ENCODE results near the gene KLHL14. TPM values are rescaled to one million over a fixed set of nuclear protein-coding genes. Genes with fewer than 3 reads are reported as not detected.

Gene KLHL14
- total and polyA plus RNA-seq, 11 donors = 0.07 to 0.34 (median 0.12) TPM; not detected in 4

DNA sequence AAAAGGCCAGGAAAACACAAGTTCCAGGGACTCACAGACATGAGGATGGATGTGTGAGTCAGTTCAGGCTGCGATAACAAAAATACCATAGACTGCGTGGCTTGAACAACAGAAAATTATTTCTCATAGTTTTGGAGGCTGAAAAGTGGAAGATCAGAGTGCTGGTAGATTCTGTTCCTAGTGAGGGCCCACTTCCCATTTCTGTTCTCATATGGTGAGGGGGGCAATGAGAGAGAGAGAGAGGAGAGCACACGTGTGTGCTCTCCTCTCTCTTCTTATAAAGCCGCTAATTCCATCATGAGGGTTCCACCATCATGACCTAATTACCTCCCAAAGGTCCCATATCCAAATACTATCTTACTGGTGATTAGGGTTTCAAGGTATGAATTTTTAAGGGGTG, 23.0 kb downstream of the KLHL14 start:
- no peaks in the 10 kb centered on the region for H3K9me3 ChIP-seq
- DNase-seq (no peak), ATAC-seq (no peak)
- peaks cover 0 to 9% (median 0%) of the 10 kb centered on the region in 9 donors for H3K27me3 ChIP-seq
- H3K4me3 ChIP-seq = no peak overlapping the region
- H3K36me3 ChIP-seq = no peaks in the 10 kb centered on the region
- no peak overlapping the region for H3K27ac ChIP-seq
- intact Hi-C loops (cut with DNase I) = no loop called here
- WGBS, 4 donors = 86 to 93% (median 88%) methylated on average over 4 of the region's 4 CpGs
- H3K4me1 ChIP-seq = no peaks in the 10 kb centered on the region
- TF ChIP-seq POLR2A (IDR thresholded peaks at IDR 0.05) = no peak
- TF ChIP-seq, protein P1, sequence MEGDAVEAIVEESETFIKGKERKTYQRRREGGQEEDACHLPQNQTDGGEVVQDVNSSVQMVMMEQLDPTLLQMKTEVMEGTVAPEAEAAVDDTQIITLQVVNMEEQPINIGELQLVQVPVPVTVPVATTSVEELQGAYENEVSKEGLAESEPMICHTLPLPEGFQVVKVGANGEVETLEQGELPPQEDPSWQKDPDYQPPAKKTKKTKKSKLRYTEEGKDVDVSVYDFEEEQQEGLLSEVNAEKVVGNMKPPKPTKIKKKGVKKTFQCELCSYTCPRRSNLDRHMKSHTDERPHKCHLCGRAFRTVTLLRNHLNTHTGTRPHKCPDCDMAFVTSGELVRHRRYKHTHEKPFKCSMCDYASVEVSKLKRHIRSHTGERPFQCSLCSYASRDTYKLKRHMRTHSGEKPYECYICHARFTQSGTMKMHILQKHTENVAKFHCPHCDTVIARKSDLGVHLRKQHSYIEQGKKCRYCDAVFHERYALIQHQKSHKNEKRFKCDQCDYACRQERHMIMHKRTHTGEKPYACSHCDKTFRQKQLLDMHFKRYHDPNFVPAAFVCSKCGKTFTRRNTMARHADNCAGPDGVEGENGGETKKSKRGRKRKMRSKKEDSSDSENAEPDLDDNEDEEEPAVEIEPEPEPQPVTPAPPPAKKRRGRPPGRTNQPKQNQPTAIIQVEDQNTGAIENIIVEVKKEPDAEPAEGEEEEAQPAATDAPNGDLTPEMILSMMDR (IDR thresholded peaks at IDR 0.05) = no peak

DNA sequence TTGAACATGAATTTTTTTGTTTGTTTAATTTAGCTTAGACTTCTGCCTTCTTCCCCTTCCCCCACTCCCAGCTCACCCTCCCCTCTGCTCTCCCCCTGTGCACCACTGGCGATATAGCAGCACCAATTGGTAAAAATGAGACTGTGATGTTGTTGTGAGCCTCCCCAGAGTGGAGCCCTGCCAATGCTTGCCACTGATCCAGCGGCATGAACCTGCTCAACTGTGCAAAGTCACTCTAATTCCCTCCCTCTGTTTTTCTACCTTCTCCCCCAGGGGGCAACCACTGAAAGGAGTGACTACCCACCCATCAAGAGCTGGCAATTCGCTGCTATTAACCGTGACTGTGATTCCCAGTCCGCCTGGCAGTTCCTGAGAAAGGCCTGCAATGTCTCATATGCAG, 30.2 kb downstream of the KLHL14 start:
- H3K27ac ChIP-seq = no peak overlapping the region
- H3K27me3 ChIP-seq = no peaks in the 10 kb centered on the region
- H3K36me3 ChIP-seq = no peaks in the 10 kb centered on the region
- WGBS, 4 donors = 49 to 67% (median 62%) methylated on average over 5 of the region's 5 CpGs
- no peak overlapping the region for H3K4me3 ChIP-seq
- DNase-seq (no peak), ATAC-seq (no peak)
- H3K9me3 ChIP-seq = no peaks in the 10 kb centered on the region
- intact Hi-C loops (cut with DNase I) = no loop called here
- TF ChIP-seq, protein P1 (IDR thresholded peaks at IDR 0.05) = no peak
- no peak for TF ChIP-seq POLR2A (IDR thresholded peaks at IDR 0.05)
- no peaks in the 10 kb centered on the region for H3K4me1 ChIP-seq

DNA sequence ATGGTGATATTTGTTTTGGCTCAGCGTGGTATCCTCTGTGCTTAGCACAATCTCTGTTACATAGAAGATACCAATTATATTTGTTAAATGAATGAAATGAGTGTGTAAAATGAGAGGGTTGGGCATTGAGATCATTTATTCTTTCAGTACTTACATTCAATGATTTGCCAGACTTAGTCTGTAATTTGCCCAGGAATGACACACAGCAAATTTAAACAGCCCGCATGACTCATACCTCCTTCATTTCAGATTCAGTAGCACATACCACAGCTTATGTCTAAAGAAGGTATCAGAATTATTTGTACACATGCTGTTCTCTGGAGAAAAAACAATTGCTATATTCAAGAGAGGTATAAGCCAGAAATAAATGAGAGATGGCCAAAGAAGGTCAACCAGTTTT, 37.0 kb downstream of the KLHL14 start:
- DNase-seq (no peak), ATAC-seq (no peak)
- Histone ChIP-seq H3K4me3 (no peak overlapping the region), H3K27ac (no peak overlapping the region), H3K4me1 (no peaks in the 10 kb centered on the region), H3K36me3 (no peaks in the 10 kb centered on the region), H3K27me3 (no peaks in the 10 kb centered on the region), H3K9me3 (peaks cover 0 to 9% (median 0%) of the 10 kb centered on the region in 12 donors)
- intact Hi-C loops (cut with DNase I) = loop anchor here in 1 of 10 donors (10.0 kb wide), 1 partner anchor 61 kb away; no protein-coding TSS in a partner anchor
- no peak for TF ChIP-seq POLR2A (IDR thresholded peaks at IDR 0.05)
- TF ChIP-seq, protein P1 (IDR thresholded peaks at IDR 0.05) = no peak
- WGBS, 4 donors = 86 to 93% (median 89%) methylated on average over 2 of the region's 2 CpGs

DNA sequence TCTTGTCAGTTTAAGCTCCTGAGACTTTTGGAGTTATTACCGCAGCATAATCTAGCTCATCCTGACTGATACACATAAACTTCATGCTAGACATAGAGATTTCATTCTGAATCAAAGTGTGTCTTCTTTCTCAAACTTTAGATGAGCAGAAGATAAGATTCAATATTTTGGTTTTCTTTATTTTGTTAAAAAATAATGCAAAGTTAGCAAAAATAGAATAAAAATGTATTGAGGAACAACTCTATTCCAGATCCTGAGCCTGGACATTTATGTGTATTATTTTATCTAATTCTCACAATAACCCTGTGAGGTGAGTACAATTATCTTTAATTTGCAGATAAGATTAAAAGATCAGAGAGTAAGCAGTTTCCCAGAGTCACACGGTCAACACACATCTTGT, 38.4 kb downstream of the KLHL14 start:
- TF ChIP-seq, protein P1 (IDR thresholded peaks at IDR 0.05) = no peak
- no peak for TF ChIP-seq POLR2A (IDR thresholded peaks at IDR 0.05)
- Histone ChIP-seq H3K4me1 (no peaks in the 10 kb centered on the region), H3K4me3 (no peak overlapping the region), H3K27me3 (no peaks in the 10 kb centered on the region), H3K9me3 (peaks cover 0 to 9% (median 0%) of the 10 kb centered on the region in 12 donors), H3K27ac (no peak overlapping the region), H3K36me3 (no peaks in the 10 kb centered on the region)
- intact Hi-C loops (cut with DNase I) = loop anchor here in 1 of 10 donors (10.0 kb wide), 1 partner anchor 60 kb away; no protein-coding TSS in a partner anchor
- WGBS, 4 donors = 83 to 95% (median 92%) methylated on average over 2 of the region's 2 CpGs
- DNase-seq (no peak), ATAC-seq (no peak)

All from heart left ventricle (tissue), 16 donors.